Stomach (tissue), 4 donors: Measurements from ENCODE around the gene FARP2.

Source experiments
- CTCF ChIP-seq, 7 experiments: fragments of 450-650 bp in 4 of 7; fragments of 200-600 bp in 3 of 7; sonication (generic) in 3 of 7; IDR thresholded peaks; one replicate each; pipeline ENCODE4 v1.5.1; 2016 to 2019; ENCODE audit warnings: antibody characterized with exemption in 7 of 7, control low read depth in 2 of 7, mild to moderate bottlenecking in 1 of 7
- POLR2AphosphoS5 ChIP-seq, 3 donors: sonication (generic); formaldehyde crosslinking; IDR thresholded peaks; one replicate each; pipeline ENCODE4 v1.6.1; 2016; ENCODE audit warnings: antibody characterized with exemption in 3 of 3

GRCh38 chr2:241499146-241499965 lies 143.3 kb downstream of the FARP2 start:
- no peak for TF ChIP-seq CTCF (IDR thresholded peaks at IDR 0.05)
- no peak for TF ChIP-seq POLR2AphosphoS5 (IDR thresholded peaks at IDR 0.05)
